Measurements from ENCODE around the gene TSHR.

Gene TSHR

DNA sequence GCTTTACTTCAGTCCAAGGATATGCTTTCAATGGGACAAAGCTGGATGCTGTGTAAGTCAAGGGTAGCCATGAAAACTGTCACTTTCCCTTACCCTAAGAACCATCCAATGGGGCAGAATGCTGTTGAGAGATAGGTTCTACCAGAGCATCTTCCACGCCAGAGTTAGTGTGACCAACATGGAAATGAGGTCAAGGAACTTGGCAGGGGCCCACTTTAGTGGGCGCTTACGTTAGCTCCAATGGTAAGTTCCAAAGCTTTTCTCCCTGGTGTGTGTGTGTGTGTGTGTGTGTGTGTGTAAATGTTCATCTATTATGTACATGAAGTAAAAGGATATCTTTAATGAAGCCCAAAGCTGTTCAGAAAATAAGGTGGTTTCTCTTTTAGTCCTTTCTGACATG, 141.2 kb downstream of the TSHR start:
- Histone ChIP-seq H4K91ac (ENCODE audit: low read length) (no peak overlapping the region), H2AK5ac (ENCODE audit: low read length, severe bottlenecking) (no peak overlapping the region), H3K36me3 (ENCODE audit: control insufficient read depth in 1 of 2, insufficient read depth in 2 of 2, low read depth in 1 of 2, low read length in 2 of 2) (no peaks in the 10 kb centered on the region), H2BK5ac (ENCODE audit: low read depth, low read length, poor library complexity, severe bottlenecking) (no peak overlapping the region), H3K79me1 (replicated peaks; ENCODE audit: low read length, poor library complexity, severe bottlenecking) (no peaks in the 10 kb centered on the region), H3K23ac (ENCODE audit: low read length in 2 of 2) (no peak overlapping the region), H3K27me3 (ENCODE audit: control insufficient read depth in 1 of 2, insufficient read depth in 1 of 2, low read length in 2 of 2) (no peaks in the 10 kb centered on the region), H3K9ac (ENCODE audit: low read length) (no peak overlapping the region), H4K8ac (ENCODE audit: low read length) (no peak overlapping the region), H3K4me2 (ENCODE audit: low read length, poor library complexity, severe bottlenecking) (no peak overlapping the region), H3K27ac (ENCODE audit: low read length, poor library complexity, severe bottlenecking) (no peak overlapping the region), H3K14ac (ENCODE audit: low read length in 2 of 2) (no peak overlapping the region), H3K4ac (ENCODE audit: low read depth in 1 of 2, low read length in 2 of 2) (no peak overlapping the region), H2BK12ac (ENCODE audit: low read length in 2 of 2) (no peak overlapping the region), H3K9me3 (ENCODE audit: control insufficient read depth, low read length) (no peaks in the 10 kb centered on the region), H2BK120ac (ENCODE audit: low read depth, low read length) (no peak overlapping the region), H3K4me3 (ENCODE audit: insufficient read depth in 1 of 2, low read depth in 1 of 2, low read length in 2 of 2) (no peak overlapping the region), H3K4me1 (ENCODE audit: control insufficient read depth, insufficient read depth, low read depth, low read length) (no peaks in the 10 kb centered on the region), H2AFZ (ENCODE audit: low read depth, low read length) (no peak overlapping the region), H3K18ac (ENCODE audit: low read depth in 1 of 2, low read length in 2 of 2) (no peak overlapping the region), H2BK15ac (ENCODE audit: low read depth, poor library complexity, severe bottlenecking) (no peak overlapping the region)
- WGBS, result 86% methylated on average over 3 of the region's 3 CpGs
- no peak for DNase-seq

DNA sequence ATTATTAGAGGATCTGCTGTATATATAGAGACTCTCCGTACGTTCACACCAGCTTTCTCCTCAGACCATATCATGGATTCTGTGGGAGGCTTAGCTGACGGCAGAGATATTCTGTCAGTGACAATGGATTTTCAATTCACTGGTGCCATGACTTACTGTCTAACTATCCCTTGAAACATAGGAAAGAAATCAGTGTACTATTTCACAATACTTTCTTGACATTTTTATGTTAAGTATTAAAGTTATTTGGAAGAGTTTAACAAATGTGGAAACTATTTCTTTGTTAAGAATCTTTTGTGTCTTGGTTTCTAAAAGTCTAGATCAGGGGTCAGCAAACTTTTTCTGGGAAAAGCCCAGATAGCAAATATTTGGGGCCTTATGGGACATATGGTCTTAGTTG, 146.8 kb downstream of the TSHR start:
- H2BK12ac ChIP-seq (ENCODE audit: low read length in 2 of 2), result no peak overlapping the region
- H3K27ac ChIP-seq (ENCODE audit: low read length, poor library complexity, severe bottlenecking), result no peak overlapping the region
- H2BK15ac ChIP-seq (ENCODE audit: low read depth, poor library complexity, severe bottlenecking), result no peak overlapping the region
- no peaks in the 10 kb centered on the region for H3K27me3 ChIP-seq (ENCODE audit: control insufficient read depth in 1 of 2, insufficient read depth in 1 of 2, low read length in 2 of 2)
- no peak overlapping the region for H2AK5ac ChIP-seq (ENCODE audit: low read length, severe bottlenecking)
- no peak overlapping the region for H2BK120ac ChIP-seq (ENCODE audit: low read depth, low read length)
- H3K9me3 ChIP-seq (ENCODE audit: control insufficient read depth, low read length), result no peaks in the 10 kb centered on the region
- no peak overlapping the region for H2AFZ ChIP-seq (ENCODE audit: low read depth, low read length)
- H4K8ac ChIP-seq (ENCODE audit: low read length), result no peak overlapping the region
- H3K4me1 ChIP-seq (ENCODE audit: control insufficient read depth, insufficient read depth, low read depth, low read length), result no peaks in the 10 kb centered on the region
- H4K91ac ChIP-seq (ENCODE audit: low read length), result no peak overlapping the region
- no CpG with 5 or more reads among the region's 3 CpGs for WGBS
- H3K4ac ChIP-seq (ENCODE audit: low read depth in 1 of 2, low read length in 2 of 2), result no peak overlapping the region
- H3K23ac ChIP-seq (ENCODE audit: low read length in 2 of 2), result no peak overlapping the region
- no peak overlapping the region for H3K18ac ChIP-seq (ENCODE audit: low read depth in 1 of 2, low read length in 2 of 2)
- no peaks in the 10 kb centered on the region for H3K36me3 ChIP-seq (ENCODE audit: control insufficient read depth in 1 of 2, insufficient read depth in 2 of 2, low read depth in 1 of 2, low read length in 2 of 2)
- no peak overlapping the region for H3K4me2 ChIP-seq (ENCODE audit: low read length, poor library complexity, severe bottlenecking)
- no peak overlapping the region for H2BK5ac ChIP-seq (ENCODE audit: low read depth, low read length, poor library complexity, severe bottlenecking)
- H3K14ac ChIP-seq (ENCODE audit: low read length in 2 of 2), result no peak overlapping the region
- H3K4me3 ChIP-seq (ENCODE audit: insufficient read depth in 1 of 2, low read depth in 1 of 2, low read length in 2 of 2), result no peak overlapping the region
- DNase-seq, result no peak
- no peaks in the 10 kb centered on the region for H3K79me1 ChIP-seq (replicated peaks; ENCODE audit: low read length, poor library complexity, severe bottlenecking)
- no peak overlapping the region for H3K9ac ChIP-seq (ENCODE audit: low read length)

DNA sequence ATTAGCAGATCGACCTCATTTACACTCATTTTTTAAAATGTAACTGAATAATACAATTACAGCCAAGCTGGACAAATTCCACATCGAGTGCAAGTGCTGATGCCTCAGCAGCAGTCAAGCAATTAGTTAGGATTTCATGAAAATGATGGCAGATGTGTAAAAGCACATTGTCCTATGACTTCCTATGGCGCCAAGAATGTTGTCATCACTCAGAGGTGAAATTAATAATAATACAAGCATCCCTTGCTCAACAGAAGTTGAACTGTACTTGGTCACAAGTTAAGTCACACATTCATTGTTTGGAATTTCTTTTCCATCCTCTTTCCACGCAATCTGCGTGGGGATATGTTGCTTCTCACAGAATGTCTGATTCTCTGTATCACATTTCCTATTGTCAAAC, 148.0 kb downstream of the TSHR start:
- no peak overlapping the region for H2BK5ac ChIP-seq (ENCODE audit: low read depth, low read length, poor library complexity, severe bottlenecking)
- no peak overlapping the region for H2BK120ac ChIP-seq (ENCODE audit: low read depth, low read length)

DNA sequence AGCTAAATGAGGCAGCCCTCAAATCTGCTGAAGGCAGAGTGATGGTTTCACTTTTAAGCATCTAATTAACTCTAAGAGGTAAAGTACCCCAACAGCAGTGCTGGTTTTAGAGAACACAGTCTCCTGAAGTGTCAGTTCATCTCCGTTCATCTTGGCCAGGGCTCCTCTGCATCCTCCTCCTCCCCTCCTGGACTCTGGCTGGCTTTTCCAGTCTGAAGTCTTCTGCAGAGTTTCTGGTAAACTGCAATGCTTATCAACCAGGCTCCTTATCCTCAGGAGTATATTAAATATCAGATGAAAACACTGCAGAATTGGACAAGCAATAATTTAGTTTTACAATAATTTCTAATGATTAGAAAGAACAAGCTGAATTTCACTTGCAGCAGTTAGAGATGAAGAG, 150.0 kb downstream of the TSHR start:
- Histone ChIP-seq H2AK5ac (ENCODE audit: low read length, severe bottlenecking) (no peak overlapping the region), H3K9me3 (ENCODE audit: control insufficient read depth, low read length) (no peaks in the 10 kb centered on the region), H3K18ac (ENCODE audit: low read depth in 1 of 2, low read length in 2 of 2) (no peak overlapping the region), H3K4me1 (ENCODE audit: control insufficient read depth, insufficient read depth, low read depth, low read length) (no peaks in the 10 kb centered on the region), H3K4me3 (ENCODE audit: insufficient read depth in 1 of 2, low read depth in 1 of 2, low read length in 2 of 2) (no peak overlapping the region), H2BK12ac (ENCODE audit: low read length in 2 of 2) (no peak overlapping the region), H3K27me3 (ENCODE audit: control insufficient read depth in 1 of 2, insufficient read depth in 1 of 2, low read length in 2 of 2) (no peaks in the 10 kb centered on the region), H3K79me1 (replicated peaks; ENCODE audit: low read length, poor library complexity, severe bottlenecking) (no peaks in the 10 kb centered on the region), H3K23ac (ENCODE audit: low read length in 2 of 2) (no peak overlapping the region), H3K36me3 (ENCODE audit: control insufficient read depth in 1 of 2, insufficient read depth in 2 of 2, low read depth in 1 of 2, low read length in 2 of 2) (no peaks in the 10 kb centered on the region), H3K14ac (ENCODE audit: low read length in 2 of 2) (no peak overlapping the region), H2BK5ac (ENCODE audit: low read depth, low read length, poor library complexity, severe bottlenecking) (no peak overlapping the region), H2BK120ac (ENCODE audit: low read depth, low read length) (no peak overlapping the region), H2BK15ac (ENCODE audit: low read depth, poor library complexity, severe bottlenecking) (no peak overlapping the region), H4K8ac (ENCODE audit: low read length) (no peak overlapping the region), H3K27ac (ENCODE audit: low read length, poor library complexity, severe bottlenecking) (no peak overlapping the region), H3K4me2 (ENCODE audit: low read length, poor library complexity, severe bottlenecking) (no peak overlapping the region), H3K4ac (ENCODE audit: low read depth in 1 of 2, low read length in 2 of 2) (no peak overlapping the region), H2AFZ (ENCODE audit: low read depth, low read length) (no peak overlapping the region), H4K91ac (ENCODE audit: low read length) (no peak overlapping the region), H3K9ac (ENCODE audit: low read length) (no peak overlapping the region)
- WGBS, result 72% methylated on average over 1 of the region's 1 CpG
- no peak for DNase-seq

More for the DNA sequence above, 148.0 kb downstream of the TSHR start:
- H3K36me3 ChIP-seq (ENCODE audit: control insufficient read depth in 1 of 2, insufficient read depth in 2 of 2, low read depth in 1 of 2, low read length in 2 of 2), result no peaks in the 10 kb centered on the region
- no peak overlapping the region for H4K91ac ChIP-seq (ENCODE audit: low read length)
- no peaks in the 10 kb centered on the region for H3K4me1 ChIP-seq (ENCODE audit: control insufficient read depth, insufficient read depth, low read depth, low read length)
- H3K23ac ChIP-seq (ENCODE audit: low read length in 2 of 2), result no peak overlapping the region
- H3K4me3 ChIP-seq (ENCODE audit: insufficient read depth in 1 of 2, low read depth in 1 of 2, low read length in 2 of 2), result no peak overlapping the region
- H3K9me3 ChIP-seq (ENCODE audit: control insufficient read depth, low read length), result no peaks in the 10 kb centered on the region
- no peak overlapping the region for H3K27ac ChIP-seq (ENCODE audit: low read length, poor library complexity, severe bottlenecking)
- H4K8ac ChIP-seq (ENCODE audit: low read length), result no peak overlapping the region
- H2AFZ ChIP-seq (ENCODE audit: low read depth, low read length), result no peak overlapping the region
- DNase-seq, result no peak
- no peaks in the 10 kb centered on the region for H3K27me3 ChIP-seq (ENCODE audit: control insufficient read depth in 1 of 2, insufficient read depth in 1 of 2, low read length in 2 of 2)
- no peak overlapping the region for H2BK12ac ChIP-seq (ENCODE audit: low read length in 2 of 2)
- no peak overlapping the region for H3K4me2 ChIP-seq (ENCODE audit: low read length, poor library complexity, severe bottlenecking)
- no peak overlapping the region for H3K18ac ChIP-seq (ENCODE audit: low read depth in 1 of 2, low read length in 2 of 2)
- no peak overlapping the region for H3K14ac ChIP-seq (ENCODE audit: low read length in 2 of 2)
- H3K79me1 ChIP-seq (replicated peaks; ENCODE audit: low read length, poor library complexity, severe bottlenecking), result no peaks in the 10 kb centered on the region
- H2AK5ac ChIP-seq (ENCODE audit: low read length, severe bottlenecking), result no peak overlapping the region
- no peak overlapping the region for H2BK15ac ChIP-seq (ENCODE audit: low read depth, poor library complexity, severe bottlenecking)
- H3K9ac ChIP-seq (ENCODE audit: low read length), result no peak overlapping the region
- WGBS, result 71% methylated on average over 5 of the region's 5 CpGs
- no peak overlapping the region for H3K4ac ChIP-seq (ENCODE audit: low read depth in 1 of 2, low read length in 2 of 2)

Measured in mesenchymal stem cell (in vitro differentiated cells and primary cell).